ENCODE measurements around the gene DACT1. TPM values are rescaled to one million over a fixed set of nuclear protein-coding genes. Genes with fewer than 3 reads are reported as not detected.

Gene DACT1
- polyA plus RNA-seq, 1 of the 3 experiments (the other 2 are of a cell fraction): 3.3 TPM

DNA sequence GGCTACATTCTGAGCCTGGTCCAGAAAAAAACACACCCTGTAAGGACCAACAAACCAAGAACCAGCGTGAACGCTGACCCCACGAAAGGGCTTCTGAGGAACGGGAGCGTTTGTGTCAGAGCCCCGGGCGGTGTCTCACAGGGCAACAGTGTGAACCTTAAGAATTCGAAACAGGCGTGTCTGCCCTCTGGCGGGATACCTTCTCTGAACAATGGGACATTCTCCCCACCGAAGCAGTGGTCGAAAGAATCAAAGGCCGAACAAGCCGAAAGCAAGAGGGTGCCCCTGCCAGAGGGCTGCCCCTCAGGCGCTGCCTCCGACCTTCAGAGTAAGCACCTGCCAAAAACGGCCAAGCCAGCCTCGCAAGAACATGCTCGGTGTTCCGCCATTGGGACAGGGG, 7.9 kb downstream of the DACT1 start:
- no peak overlapping the region for H3K4me2 ChIP-seq
- no peaks in the 10 kb centered on the region for H3K27me3 ChIP-seq (ENCODE audit: insufficient read depth)
- no peaks in the 10 kb centered on the region for H3K9me3 ChIP-seq
- peaks cover 40 to 81% of the 10 kb centered on the region in 2 experiments for H3K36me3 ChIP-seq (replicated peaks in 1 of 2; ENCODE audit: control insufficient read depth in 1 of 2, insufficient read depth in 2 of 2, low read length in 1 of 2)
- H2AFZ ChIP-seq (ENCODE audit: low read depth): no peak overlapping the region
- no peak overlapping the region for H3K27ac ChIP-seq (ENCODE audit: low read depth in 2 of 2, low read length in 1 of 2)
- H3K4me1 ChIP-seq (ENCODE audit: control insufficient read depth in 1 of 2, insufficient read depth in 2 of 2, low read depth in 1 of 2, low read length in 1 of 2): peaks cover 6 to 7% of the 10 kb centered on the region in 2 experiments; a peak in 2 of 4 replicates
- TF ChIP-seq EZH2phosphoT487 (IDR thresholded peaks at IDR 0.05; ENCODE audit: borderline replicate concordance, low read depth) (no peak), GABPA (IDR thresholded peaks at IDR 0.05; ENCODE audit: low read depth) (no peak), YY1 (IDR thresholded peaks at IDR 0.05; ENCODE audit: low read depth) (no peak), CHD2 (IDR thresholded peaks at IDR 0.05; ENCODE audit: low read length, partially characterized antibody) (no peak), RAD21 (IDR thresholded peaks at IDR 0.05; ENCODE audit: low read length) (no peak), RCOR1 (IDR thresholded peaks at IDR 0.05; ENCODE audit: low read length) (no peak)
- TF ChIP-seq, protein P1, sequence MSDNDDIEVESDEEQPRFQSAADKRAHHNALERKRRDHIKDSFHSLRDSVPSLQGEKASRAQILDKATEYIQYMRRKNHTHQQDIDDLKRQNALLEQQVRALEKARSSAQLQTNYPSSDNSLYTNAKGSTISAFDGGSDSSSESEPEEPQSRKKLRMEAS (IDR thresholded peaks at IDR 0.05; ENCODE audit: low read depth): no peak
- no peaks in the 10 kb centered on the region for H3K9me2 ChIP-seq
- WGBS (ENCODE audit: low lambda C conversion rate): 97% methylated on average over 20 of the region's 20 CpGs
- H4K20me1 ChIP-seq (ENCODE audit: insufficient read depth): no peaks in the 10 kb centered on the region
- POLR2A ChIA-PET: no interaction called here
- H3K9ac ChIP-seq: no peak overlapping the region
- H3K79me2 ChIP-seq (ENCODE audit: insufficient read depth): peaks cover 48% of the 10 kb centered on the region
- H3F3A ChIP-seq (replicated peaks; ENCODE audit: insufficient read depth): peaks cover 18% of the 10 kb centered on the region
- no peak overlapping the region for H3K4me3 ChIP-seq (ENCODE audit: low read depth in 2 of 2, low read length in 1 of 2)
- CTCF ChIA-PET: no interaction called here
- DNase-seq: no peak

DNA sequence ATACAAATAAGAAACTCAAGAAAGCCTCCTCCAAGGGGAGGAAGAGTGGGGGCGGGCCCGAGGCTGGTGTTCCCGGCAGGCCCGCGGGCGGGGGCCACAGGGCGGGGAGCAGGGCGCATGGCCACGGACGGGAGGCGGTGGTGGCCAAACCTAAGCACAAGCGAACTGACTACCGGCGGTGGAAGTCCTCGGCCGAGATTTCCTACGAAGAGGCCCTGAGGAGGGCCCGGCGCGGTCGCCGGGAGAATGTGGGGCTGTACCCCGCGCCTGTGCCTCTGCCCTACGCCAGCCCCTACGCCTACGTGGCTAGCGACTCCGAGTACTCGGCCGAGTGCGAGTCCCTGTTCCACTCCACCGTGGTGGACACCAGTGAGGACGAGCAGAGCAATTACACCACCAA, 8.7 kb downstream of the DACT1 start:
- no peak overlapping the region for H3K27ac ChIP-seq (ENCODE audit: low read depth in 2 of 2, low read length in 1 of 2)
- no peak overlapping the region for H3K4me2 ChIP-seq
- H3K79me2 ChIP-seq (ENCODE audit: insufficient read depth): peaks cover 40% of the 10 kb centered on the region
- H3K9me3 ChIP-seq: no peaks in the 10 kb centered on the region
- POLR2A ChIA-PET: no interaction called here
- 86% methylated on average over 14 of the region's 34 CpGs for WGBS (ENCODE audit: low lambda C conversion rate)
- peaks cover 32 to 73% of the 10 kb centered on the region in 2 experiments for H3K36me3 ChIP-seq (replicated peaks in 1 of 2; ENCODE audit: control insufficient read depth in 1 of 2, insufficient read depth in 2 of 2, low read length in 1 of 2)
- peaks cover 20% of the 10 kb centered on the region for H3F3A ChIP-seq (replicated peaks; ENCODE audit: insufficient read depth)
- H3K4me3 ChIP-seq (ENCODE audit: low read depth in 2 of 2, low read length in 1 of 2): no peak overlapping the region
- no peaks in the 10 kb centered on the region for H4K20me1 ChIP-seq (ENCODE audit: insufficient read depth)
- TF ChIP-seq CHD2 (IDR thresholded peaks at IDR 0.05; ENCODE audit: low read length, partially characterized antibody) (no peak), TCF12 (IDR thresholded peaks at IDR 0.05) (no peak), RFX5 (IDR thresholded peaks at IDR 0.05; ENCODE audit: low read length) (no peak), TAF1 (IDR thresholded peaks at IDR 0.05; ENCODE audit: borderline replicate concordance, low read depth, low read length) (no peak), MEF2A (IDR thresholded peaks at IDR 0.05; ENCODE audit: borderline replicate concordance, low read depth) (no peak), EZH2phosphoT487 (IDR thresholded peaks at IDR 0.05; ENCODE audit: borderline replicate concordance, low read depth) (no peak), JUND (IDR thresholded peaks at IDR 0.05) (no peak), MXI1 (IDR thresholded peaks at IDR 0.05; ENCODE audit: low read depth, low read length) (no peak), SMC3 (IDR thresholded peaks at IDR 0.05; ENCODE audit: low read depth, low read length) (no peak), TEAD4 (IDR thresholded peaks at IDR 0.05; ENCODE audit: borderline replicate concordance, insufficient read depth) (no peak), NRF1 (IDR thresholded peaks at IDR 0.05; ENCODE audit: low read depth, low read length) (no peak), NFIC (IDR thresholded peaks at IDR 0.05; ENCODE audit: borderline replicate concordance) (no peak), FOXJ3 (CRISPR knock-in tag; IDR thresholded peaks at IDR 0.05) (no peak)
- TF ChIP-seq, protein P1 (IDR thresholded peaks at IDR 0.05; ENCODE audit: low read depth): no peak
- TF ChIP-seq, protein P2, sequence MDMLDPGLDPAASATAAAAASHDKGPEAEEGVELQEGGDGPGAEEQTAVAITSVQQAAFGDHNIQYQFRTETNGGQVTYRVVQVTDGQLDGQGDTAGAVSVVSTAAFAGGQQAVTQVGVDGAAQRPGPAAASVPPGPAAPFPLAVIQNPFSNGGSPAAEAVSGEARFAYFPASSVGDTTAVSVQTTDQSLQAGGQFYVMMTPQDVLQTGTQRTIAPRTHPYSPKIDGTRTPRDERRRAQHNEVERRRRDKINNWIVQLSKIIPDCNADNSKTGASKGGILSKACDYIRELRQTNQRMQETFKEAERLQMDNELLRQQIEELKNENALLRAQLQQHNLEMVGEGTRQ (IDR thresholded peaks at IDR 0.05; ENCODE audit: borderline replicate concordance, low read depth, low read length): no peak
- TF ChIP-seq, protein P3, sequence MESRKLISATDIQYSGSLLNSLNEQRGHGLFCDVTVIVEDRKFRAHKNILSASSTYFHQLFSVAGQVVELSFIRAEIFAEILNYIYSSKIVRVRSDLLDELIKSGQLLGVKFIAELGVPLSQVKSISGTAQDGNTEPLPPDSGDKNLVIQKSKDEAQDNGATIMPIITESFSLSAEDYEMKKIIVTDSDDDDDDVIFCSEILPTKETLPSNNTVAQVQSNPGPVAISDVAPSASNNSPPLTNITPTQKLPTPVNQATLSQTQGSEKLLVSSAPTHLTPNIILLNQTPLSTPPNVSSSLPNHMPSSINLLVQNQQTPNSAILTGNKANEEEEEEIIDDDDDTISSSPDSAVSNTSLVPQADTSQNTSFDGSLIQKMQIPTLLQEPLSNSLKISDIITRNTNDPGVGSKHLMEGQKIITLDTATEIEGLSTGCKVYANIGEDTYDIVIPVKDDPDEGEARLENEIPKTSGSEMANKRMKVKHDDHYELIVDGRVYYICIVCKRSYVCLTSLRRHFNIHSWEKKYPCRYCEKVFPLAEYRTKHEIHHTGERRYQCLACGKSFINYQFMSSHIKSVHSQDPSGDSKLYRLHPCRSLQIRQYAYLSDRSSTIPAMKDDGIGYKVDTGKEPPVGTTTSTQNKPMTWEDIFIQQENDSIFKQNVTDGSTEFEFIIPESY (IDR thresholded peaks at IDR 0.05; ENCODE audit: borderline replicate concordance, low read depth): no peak
- H3K4me1 ChIP-seq (ENCODE audit: control insufficient read depth in 1 of 2, insufficient read depth in 2 of 2, low read depth in 1 of 2, low read length in 1 of 2): peaks cover 0 to 6% of the 10 kb centered on the region in 2 experiments; a peak in 1 of 4 replicates
- H3K9me2 ChIP-seq: no peaks in the 10 kb centered on the region
- H3K9ac ChIP-seq: no peak overlapping the region
- CTCF ChIA-PET: no interaction called here
- no peak for DNase-seq
- H2AFZ ChIP-seq (ENCODE audit: low read depth): no peak overlapping the region
- H3K27me3 ChIP-seq (ENCODE audit: insufficient read depth): no peaks in the 10 kb centered on the region

Measured in SK-N-SH (cell line).